Nephron (organoid): ENCODE results near the gene ERC1.

Experiments used
- H3K27ac Mint-ChIP-seq, 3 experiments: 2 replicates each; pipeline ENCODE4 v1.8.0; 2020; ENCODE audit warnings: mixed read lengths in 3 of 3, mild to moderate bottlenecking in 2 of 3, moderate library complexity in 1 of 3
- H3K27me3 Mint-ChIP-seq: 2 replicates; pipeline ENCODE4 v1.8.0; 2021; ENCODE audit warnings: low read depth, mild to moderate bottlenecking, moderate library complexity, mixed read lengths
- H3K36me3 Mint-ChIP-seq: 2 replicates; pipeline ENCODE4 v1.8.0; 2020; ENCODE audit warnings: low read depth, mixed read lengths
- H3K4me1 Mint-ChIP-seq: 2 replicates; pipeline ENCODE4 v1.8.0; 2020; ENCODE audit warnings: mixed read lengths
- H3K4me3 Mint-ChIP-seq, 3 experiments: 2 replicates each; pipeline ENCODE4 v1.8.0; 2020; ENCODE audit warnings: mild to moderate bottlenecking in 3 of 3, mixed read lengths in 3 of 3, moderate library complexity in 2 of 3
- H3K9me3 Mint-ChIP-seq: 2 replicates; pipeline ENCODE4 v1.8.0; 2020; ENCODE audit warnings: mixed read lengths
- TF ChIP-seq, protein P1 (sequence below), 3 experiments: fragments of 200-600 bp; sonication (generic); IDR thresholded peaks; one replicate each; pipeline ENCODE4 v1.5.0; 2021; ENCODE audit warnings: antibody characterized with exemption in 3 of 3; ENCODE audit not compliant: unreplicated experiment in 3 of 3

Gene ERC1

DNA sequence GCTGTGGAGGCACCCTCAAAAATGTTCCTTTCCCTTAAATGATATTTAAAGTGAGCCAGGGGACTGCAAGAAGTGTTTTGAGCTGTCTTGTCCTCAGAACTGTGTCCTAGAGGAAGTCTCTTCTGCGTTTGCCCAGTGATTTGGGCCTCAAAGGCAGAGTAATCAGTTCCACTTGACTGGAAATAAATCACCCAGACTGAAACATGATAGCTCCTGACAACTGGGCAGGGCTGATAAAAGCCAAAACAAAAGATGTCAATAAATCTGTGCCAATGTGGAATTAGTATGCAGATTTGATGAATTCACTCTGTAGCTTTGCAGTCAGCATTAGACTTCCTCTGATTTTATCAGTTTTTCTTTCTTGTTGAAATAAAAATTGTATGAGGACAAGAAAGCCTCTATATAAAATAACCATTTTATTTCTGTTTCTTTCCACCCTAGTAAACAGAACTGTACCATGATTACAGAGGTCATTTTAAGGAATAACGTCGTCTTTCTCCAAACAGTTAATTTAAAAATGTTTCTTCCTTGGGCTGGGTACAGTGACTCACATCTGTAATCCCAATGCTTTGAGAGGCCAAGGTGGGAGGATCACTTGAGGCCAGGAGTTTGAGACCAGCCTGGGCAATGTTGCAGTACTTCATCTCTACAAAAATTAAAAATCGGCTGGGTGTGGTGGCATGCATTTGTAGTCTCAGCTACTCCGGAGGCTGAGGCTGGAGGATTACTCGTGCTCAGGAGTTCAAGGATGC is 180.8 kb downstream of the ERC1 start:
- H3K36me3 Mint-ChIP-seq, result peaks cover 18% of the 10 kb centered on the region
- H3K4me3 Mint-ChIP-seq, result no peak overlapping the region
- peak overlapping the region; percentile 56 to 71 (median 68) for H3K27ac Mint-ChIP-seq
- TF ChIP-seq, protein P1, sequence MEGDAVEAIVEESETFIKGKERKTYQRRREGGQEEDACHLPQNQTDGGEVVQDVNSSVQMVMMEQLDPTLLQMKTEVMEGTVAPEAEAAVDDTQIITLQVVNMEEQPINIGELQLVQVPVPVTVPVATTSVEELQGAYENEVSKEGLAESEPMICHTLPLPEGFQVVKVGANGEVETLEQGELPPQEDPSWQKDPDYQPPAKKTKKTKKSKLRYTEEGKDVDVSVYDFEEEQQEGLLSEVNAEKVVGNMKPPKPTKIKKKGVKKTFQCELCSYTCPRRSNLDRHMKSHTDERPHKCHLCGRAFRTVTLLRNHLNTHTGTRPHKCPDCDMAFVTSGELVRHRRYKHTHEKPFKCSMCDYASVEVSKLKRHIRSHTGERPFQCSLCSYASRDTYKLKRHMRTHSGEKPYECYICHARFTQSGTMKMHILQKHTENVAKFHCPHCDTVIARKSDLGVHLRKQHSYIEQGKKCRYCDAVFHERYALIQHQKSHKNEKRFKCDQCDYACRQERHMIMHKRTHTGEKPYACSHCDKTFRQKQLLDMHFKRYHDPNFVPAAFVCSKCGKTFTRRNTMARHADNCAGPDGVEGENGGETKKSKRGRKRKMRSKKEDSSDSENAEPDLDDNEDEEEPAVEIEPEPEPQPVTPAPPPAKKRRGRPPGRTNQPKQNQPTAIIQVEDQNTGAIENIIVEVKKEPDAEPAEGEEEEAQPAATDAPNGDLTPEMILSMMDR (IDR thresholded peaks at IDR 0.05; ENCODE audit: unreplicated experiment in 3 of 3), result no peak
- H3K4me1 Mint-ChIP-seq, result peaks cover 39% of the 10 kb centered on the region
- H3K27me3 Mint-ChIP-seq, result no peaks in the 10 kb centered on the region
- no peaks in the 10 kb centered on the region for H3K9me3 Mint-ChIP-seq

GRCh38 chr12:1173781-1174617 is 183.0 kb downstream of the ERC1 start:
- Mint-ChIP-seq H3K4me1 (peaks cover 39% of the 10 kb centered on the region), H3K27ac (peak overlapping the region; percentile 27 to 76 (median 73)), H3K36me3 (peaks cover 35% of the 10 kb centered on the region), H3K9me3 (no peaks in the 10 kb centered on the region), H3K27me3 (no peaks in the 10 kb centered on the region), H3K4me3 (no peak overlapping the region)
- TF ChIP-seq, protein P1 (IDR thresholded peaks at IDR 0.05; ENCODE audit: unreplicated experiment in 3 of 3), result no peak

- no peak overlapping the region for H3K4me3 Mint-ChIP-seq
- no peaks in the 10 kb centered on the region for H3K27me3 Mint-ChIP-seq
- TF ChIP-seq, protein P1 (IDR thresholded peaks at IDR 0.05; ENCODE audit: unreplicated experiment in 3 of 3), result no peak
- no peaks in the 10 kb centered on the region for H3K9me3 Mint-ChIP-seq
- H3K27ac Mint-ChIP-seq, result peak overlapping the region in 1 of 3 experiments; percentile 33
- peaks cover 39% of the 10 kb centered on the region for H3K4me1 Mint-ChIP-seq
- H3K36me3 Mint-ChIP-seq, result peaks cover 33% of the 10 kb centered on the region
These were observed 183.6 kb downstream of the ERC1 start for GRCh38 chr12:1174659-1175058.

DNA sequence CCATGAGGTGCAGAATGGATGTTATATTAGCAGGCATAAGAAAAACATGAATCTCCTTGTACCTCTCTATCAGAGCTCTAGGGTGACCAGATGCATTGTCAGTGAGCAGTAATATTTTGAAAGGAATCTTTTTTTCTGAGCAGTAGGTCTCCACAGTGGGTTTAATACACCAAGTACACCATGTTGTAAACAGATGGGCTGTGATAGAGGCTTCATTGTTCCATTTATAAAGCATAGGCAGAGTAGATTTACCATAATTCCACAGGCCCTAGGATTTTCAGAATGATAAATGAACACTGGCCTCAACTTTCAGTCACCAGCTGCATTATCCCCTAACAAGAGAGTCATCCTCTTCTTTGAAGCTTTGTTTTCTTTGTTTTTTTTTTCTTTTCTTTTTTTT is 185.2 kb downstream of the ERC1 start:
- H3K9me3 Mint-ChIP-seq, result no peaks in the 10 kb centered on the region
- peak overlapping the region in 2 of 3 experiments; percentile 18 to 21 for H3K27ac Mint-ChIP-seq
- H3K27me3 Mint-ChIP-seq, result no peaks in the 10 kb centered on the region
- peaks cover 46% of the 10 kb centered on the region for H3K36me3 Mint-ChIP-seq
- TF ChIP-seq, protein P1 (IDR thresholded peaks at IDR 0.05; ENCODE audit: unreplicated experiment in 3 of 3), result no peak
- H3K4me1 Mint-ChIP-seq, result peaks cover 34% of the 10 kb centered on the region
- H3K4me3 Mint-ChIP-seq, result no peak overlapping the region

GRCh38 chr12:1179128-1179527 is 188.1 kb downstream of the ERC1 start:
- H3K27ac Mint-ChIP-seq, result no peak overlapping the region
- H3K4me1 Mint-ChIP-seq, result peaks cover 9% of the 10 kb centered on the region
- no peak overlapping the region for H3K4me3 Mint-ChIP-seq
- H3K27me3 Mint-ChIP-seq, result no peaks in the 10 kb centered on the region
- TF ChIP-seq, protein P1 (IDR thresholded peaks at IDR 0.05; ENCODE audit: unreplicated experiment in 3 of 3), result no peak
- peaks cover 64% of the 10 kb centered on the region for H3K36me3 Mint-ChIP-seq
- H3K9me3 Mint-ChIP-seq, result no peaks in the 10 kb centered on the region
